Mesothelial cell of epicardium (in vitro differentiated cells): Measurements from ENCODE around the gene CCDC137. TPM values are rescaled to one million over a fixed set of nuclear protein-coding genes. Genes with fewer than 3 reads are reported as not detected.

Source experiments
- DNase-seq, 2 experiments: peaks; one replicate each; pipeline ENCODE4 v3.0.0; 2021; ENCODE audit warnings: low spot score in 2 of 2; ENCODE audit not compliant: unreplicated experiment in 2 of 2
- H3K27ac Mint-ChIP-seq: 2 replicates; pipeline ENCODE4 v1.8.0; 2021; ENCODE audit warnings: mixed read lengths
- H3K27me3 Mint-ChIP-seq: 2 replicates; pipeline ENCODE4 v1.8.0; 2021; ENCODE audit warnings: low read depth, mixed read lengths
- H3K36me3 Mint-ChIP-seq: 2 replicates; pipeline ENCODE4 v1.8.0; 2021; ENCODE audit warnings: mixed read lengths
- H3K4me1 Mint-ChIP-seq: 2 replicates; pipeline ENCODE4 v1.8.0; 2021; ENCODE audit warnings: mixed read lengths
- H3K4me3 Mint-ChIP-seq: 2 replicates; pipeline ENCODE4 v1.8.0; 2021; ENCODE audit warnings: mild to moderate bottlenecking, moderate library complexity, mixed read lengths
- H3K9me3 Mint-ChIP-seq: 2 replicates; pipeline ENCODE4 v1.8.0; 2021; ENCODE audit warnings: mixed read lengths
- CTCF ChIP-seq: fragments of 200-600 bp; sonication (generic); IDR thresholded peaks from one replicate; pipeline ENCODE4 v1.5.0; 2021; ENCODE audit warnings: antibody characterized with exemption; ENCODE audit not compliant: unreplicated experiment
- total RNA-seq: library from RNA; stranded (reverse); gene quantifications from 3 replicates; pipeline ENCODE4 v1.2.1, GENCODE V29; 2021

Gene CCDC137
- total RNA-seq, 1 donor from 2014 or later: 19.6 TPM

- peak overlapping the region; percentile 28 for H3K4me3 Mint-ChIP-seq
- H3K36me3 Mint-ChIP-seq: no peaks in the 10 kb centered on the region
- no peak for DNase-seq
- no peaks in the 10 kb centered on the region for H3K9me3 Mint-ChIP-seq
- H3K27ac Mint-ChIP-seq: peak overlapping the region; percentile 59
- no peak for TF ChIP-seq CTCF
- H3K4me1 Mint-ChIP-seq: peaks cover 12% of the 10 kb centered on the region
- H3K27me3 Mint-ChIP-seq: no peaks in the 10 kb centered on the region
Observed at GRCh38 chr17:81652906-81653771, 13.4 kb upstream of the CCDC137 start.

GRCh38 chr17:81655378-81656117 is 11.0 kb upstream of the CCDC137 start:
- H3K27me3 Mint-ChIP-seq: no peaks in the 10 kb centered on the region
- no peaks in the 10 kb centered on the region for H3K9me3 Mint-ChIP-seq
- no peak for TF ChIP-seq CTCF
- no peak for DNase-seq
- no peak overlapping the region for H3K4me3 Mint-ChIP-seq
- no peaks in the 10 kb centered on the region for H3K36me3 Mint-ChIP-seq
- peaks cover 15% of the 10 kb centered on the region for H3K4me1 Mint-ChIP-seq
- H3K27ac Mint-ChIP-seq: no peak overlapping the region

- peaks cover 15% of the 10 kb centered on the region for H3K4me1 Mint-ChIP-seq
- H3K36me3 Mint-ChIP-seq: no peaks in the 10 kb centered on the region
- H3K4me3 Mint-ChIP-seq: no peak within 1 kb of the TSS
- no peak for DNase-seq
- no peak for TF ChIP-seq CTCF
- H3K27me3 Mint-ChIP-seq: no peaks in the 10 kb centered on the region
- no peaks in the 10 kb centered on the region for H3K9me3 Mint-ChIP-seq
- H3K27ac Mint-ChIP-seq: no peak within 1 kb of the TSS
Observed at GRCh38 chr17:81656118-81656743, 10.3 kb upstream of the CCDC137 start, which contains the start of gene PDE6G. Gene PDE6G, minus strand, starts transcription at chr17:81656542. Its CDS starts 3,237 bp downstream, at chr17:81653305.

GRCh38 chr17:81656835-81657234 is 9.7 kb upstream of the CCDC137 start:
- DNase-seq: no peak
- no peak overlapping the region for H3K4me3 Mint-ChIP-seq
- H3K4me1 Mint-ChIP-seq: peaks cover 12% of the 10 kb centered on the region
- no peaks in the 10 kb centered on the region for H3K27me3 Mint-ChIP-seq
- no peak overlapping the region for H3K27ac Mint-ChIP-seq
- H3K36me3 Mint-ChIP-seq: no peaks in the 10 kb centered on the region
- H3K9me3 Mint-ChIP-seq: no peaks in the 10 kb centered on the region
- TF ChIP-seq CTCF: no peak

GRCh38 chr17:81659038-81659437 is 7.5 kb upstream of the CCDC137 start:
- no peak for TF ChIP-seq CTCF
- H3K4me1 Mint-ChIP-seq: peaks cover 3% of the 10 kb centered on the region
- peak overlapping the region; percentile 50 for H3K27ac Mint-ChIP-seq
- no peaks in the 10 kb centered on the region for H3K9me3 Mint-ChIP-seq
- H3K36me3 Mint-ChIP-seq: no peaks in the 10 kb centered on the region
- H3K27me3 Mint-ChIP-seq: no peaks in the 10 kb centered on the region
- no peak for DNase-seq
- no peak overlapping the region for H3K4me3 Mint-ChIP-seq
